CD14-positive monocyte (primary cell): ENCODE measurements around the gene GLCCI1. TPM values are rescaled to one million over a fixed set of nuclear protein-coding genes. Genes with fewer than 3 reads are reported as not detected.

Experiments used
- DNase-seq, 3 donors: peaks; one replicate each; pipeline ENCODE4 v3.0.0-alpha.2; 2011 to 2022
- H2AFZ ChIP-seq: 2 replicates; pipeline ENCODE4 v1.6.0; 2012; ENCODE audit warnings: mild to moderate bottlenecking, low read depth, low read length, inconsistent platforms; ENCODE audit not compliant: insufficient read depth, poor library complexity, severe bottlenecking
- H3K27ac ChIP-seq, 2 donors: 1 replicate in 1 of 2; 2 replicates in 1 of 2; pipeline ENCODE4 v1.5.1; 2012 to 2013; ENCODE audit warnings: low read length in 2 of 2, control low read depth in 1 of 2, inconsistent platforms in 1 of 2, low read depth in 1 of 2, mild to moderate bottlenecking in 1 of 2
- H3K27me3 ChIP-seq, 2 donors: one replicate each; pipeline versions ENCODE4 v1.6.0 to v1.6.1; 2011 to 2013; ENCODE audit warnings: low read length in 2 of 2; ENCODE audit not compliant: control insufficient read depth in 2 of 2, insufficient read depth in 2 of 2
- H3K36me3 ChIP-seq, 2 donors: replicated peaks in 1 of 2; 1 replicate in 1 of 2; 2 replicates in 1 of 2; pipeline versions ENCODE4 v1.5.1 to v1.6.1; 2012 to 2013; ENCODE audit warnings: low read length in 2 of 2, control low read depth in 1 of 2, inconsistent platforms in 1 of 2, mild to moderate bottlenecking in 1 of 2; ENCODE audit not compliant: insufficient read depth in 2 of 2, control insufficient read depth in 1 of 2
- H3K4me1 ChIP-seq, 2 donors: 1 replicate in 1 of 2; 2 replicates in 1 of 2; pipeline versions ENCODE4 v1.5.1 to v1.6.1; 2012 to 2013; ENCODE audit warnings: low read length in 2 of 2, control low read depth in 1 of 2, inconsistent platforms in 1 of 2, mild to moderate bottlenecking in 1 of 2, moderate library complexity in 1 of 2; ENCODE audit not compliant: insufficient read depth in 2 of 2, control insufficient read depth in 1 of 2
- H3K4me2 ChIP-seq: replicated peaks from 2 replicates; pipeline ENCODE3; 2012; ENCODE audit warnings: low read length, moderate library complexity, mild to moderate bottlenecking; ENCODE audit not compliant: poor library complexity, severe bottlenecking; ENCODE audit errors: extremely low read depth
- H3K4me3 ChIP-seq, 3 experiments: fragments of 200-600 bp in 1 of 3; sonication (generic) in 1 of 3; replicated peaks in 1 of 3; 1 replicate in 2 of 3; 2 replicates in 1 of 3; pipeline ENCODE4 v1.5.1; 2011 to 2013; ENCODE audit warnings: low read length in 3 of 3, mild to moderate bottlenecking in 3 of 3, control low read depth in 2 of 3, low read depth in 2 of 3, inconsistent platforms in 1 of 3, moderate library complexity in 1 of 3
- H3K79me2 ChIP-seq: 2 replicates; pipeline ENCODE4 v1.6.0; 2012; ENCODE audit warnings: mild to moderate bottlenecking, control low read depth, inconsistent platforms, low read length, moderate library complexity; ENCODE audit not compliant: insufficient read depth
- H3K9ac ChIP-seq: 2 replicates; pipeline ENCODE4 v1.6.0; 2017; ENCODE audit warnings: low read length, mild to moderate bottlenecking; ENCODE audit not compliant: insufficient read depth, poor library complexity, severe bottlenecking
- H3K9me3 ChIP-seq, 2 donors: replicated peaks in 1 of 2; 1 replicate in 1 of 2; 2 replicates in 1 of 2; pipeline versions ENCODE4 v1.5.1 to v1.6.1; 2012 to 2013; ENCODE audit warnings: low read length in 2 of 2, control low read depth in 1 of 2; ENCODE audit not compliant: control insufficient read depth in 1 of 2, insufficient read depth in 1 of 2
- H4K20me1 ChIP-seq: 2 replicates; pipeline ENCODE4 v1.6.0; 2012; ENCODE audit warnings: mild to moderate bottlenecking, low read length, control low read depth, moderate library complexity; ENCODE audit not compliant: insufficient read depth
- H3K27ac Mint-ChIP-seq, 7 donors: one replicate each; pipeline ENCODE4 v1.8.0; 2020; ENCODE audit warnings: mild to moderate bottlenecking in 7 of 7, mixed read lengths in 7 of 7, moderate library complexity in 6 of 7, inconsistent platforms in 2 of 7
- H3K27me3 Mint-ChIP-seq, 3 donors: one replicate each; pipeline ENCODE4 v1.8.0; 2021 to 2022; ENCODE audit warnings: low read depth in 3 of 3, mild to moderate bottlenecking in 3 of 3, mixed read lengths in 3 of 3, moderate library complexity in 3 of 3, inconsistent platforms in 1 of 3
- H3K36me3 Mint-ChIP-seq, 2 donors: one replicate each; pipeline ENCODE4 v1.8.0; 2020; ENCODE audit warnings: mixed read lengths in 2 of 2, inconsistent platforms in 1 of 2, mild to moderate bottlenecking in 1 of 2
- H3K4me1 Mint-ChIP-seq: one replicate; pipeline ENCODE4 v1.8.0; 2020; ENCODE audit warnings: mild to moderate bottlenecking, mixed read lengths
- H3K4me3 Mint-ChIP-seq, 2 donors: one replicate each; pipeline ENCODE4 v1.8.0; 2020; ENCODE audit warnings: mild to moderate bottlenecking in 2 of 2, mixed read lengths in 2 of 2, moderate library complexity in 1 of 2
- H3K9me3 Mint-ChIP-seq, 7 donors: one replicate each; pipeline ENCODE4 v1.8.0; 2020 to 2022; ENCODE audit warnings: mixed read lengths in 7 of 7, mild to moderate bottlenecking in 6 of 7, moderate library complexity in 6 of 7, inconsistent platforms in 2 of 7
- CTCF ChIP-seq: fragments of 200-600 bp; IDR thresholded peaks from one replicate; pipeline ENCODE4 v1.8.0; 2022; ENCODE audit warnings: antibody characterized with exemption, mild to moderate bottlenecking
- WGBS: methylation state at CpG from one replicate; pipeline ENCODE4 v1.1.5; 2013; ENCODE audit warnings: missing lambda C conversion rate; ENCODE audit not compliant: insufficient coverage; 5-methylcytosine and 5-hydroxymethylcytosine counted together
- intact Hi-C, 2 donors: fragments of 100-400 bp; cut with micrococcal nuclease; formaldehyde crosslinking; loops; one replicate each; pipeline versions ENCODE4 v1.15.0 to v1.15.1; 2023
- polyA plus RNA-seq, 3 donors: library from polyadenylated mRNA; depleted of rRNA in 1 of 3; unstranded in 2 of 3; stranded (reverse) in 1 of 3; fragments of 300-500 nt in 2 of 3; fragments of >200 nt in 1 of 3; fragmentation: Illumina TruSeq in 2 of 3; gene quantifications; 1 replicate in 2 of 3; 2 replicates in 1 of 3; pipeline ENCODE4 v1.2.3, GENCODE V29; 2012 to 2021

The GLCCI1 gene
- polyA plus RNA-seq, 3 donors = 0.89 to 2.1 (median 1.1) TPM

- Mint-ChIP-seq H3K4me3 (no peak overlapping the region), H3K9me3 (peaks cover 0 to 10% (median 4%) of the 10 kb centered on the region in 7 donors), H3K36me3 (peaks cover 2 to 3% of the 10 kb centered on the region in 2 donors), H3K4me1 (no peaks in the 10 kb centered on the region), H3K27me3 (peaks cover 0 to 2% (median 1%) of the 10 kb centered on the region in 3 donors), H3K27ac (no peak overlapping the region)
- Histone ChIP-seq H3K4me2 (no peak overlapping the region), H3K9ac (no peak overlapping the region), H3K36me3 (no peaks in the 10 kb centered on the region), H3K4me3 (no peak overlapping the region), H3K27ac (no peak overlapping the region), H3K9me3 (no peaks in the 10 kb centered on the region), H3K4me1 (no peaks in the 10 kb centered on the region), H3K27me3 (no peaks in the 10 kb centered on the region), H2AFZ (no peak overlapping the region), H3K79me2 (no peaks in the 10 kb centered on the region), H4K20me1 (no peaks in the 10 kb centered on the region)
- no peak for DNase-seq
- intact Hi-C loops = no loop called here
- TF ChIP-seq CTCF = no peak
- WGBS = 100% methylated on average over 1 of the region's 2 CpGs
These were observed 96.8 kb downstream of the GLCCI1 start for GRCh38 chr7:8065356-8065813.

- Mint-ChIP-seq H3K36me3 (peaks cover 4 to 10% of the 10 kb centered on the region in 2 donors), H3K9me3 (peaks cover 0 to 4% (median 0%) of the 10 kb centered on the region in 7 donors), H3K27ac (peak overlapping the region in 1 of 7 donors; percentile 76), H3K27me3 (peaks cover 0 to 2% (median 0%) of the 10 kb centered on the region in 3 donors), H3K4me1 (no peaks in the 10 kb centered on the region), H3K4me3 (no peak overlapping the region)
- H3K4me1 ChIP-seq = no peaks in the 10 kb centered on the region
- H3K9me3 ChIP-seq = no peaks in the 10 kb centered on the region
- no peak overlapping the region for H3K4me2 ChIP-seq
- intact Hi-C loops = no loop called here
- H3K27ac ChIP-seq = no peak overlapping the region
- no peak overlapping the region for H2AFZ ChIP-seq
- H3K36me3 ChIP-seq = no peaks in the 10 kb centered on the region
- no peak for DNase-seq
- WGBS = 93% methylated on average over 8 of the region's 12 CpGs
- no peaks in the 10 kb centered on the region for H3K27me3 ChIP-seq
- H3K79me2 ChIP-seq = no peaks in the 10 kb centered on the region
- no peak overlapping the region for H3K9ac ChIP-seq
- H4K20me1 ChIP-seq = no peaks in the 10 kb centered on the region
- TF ChIP-seq CTCF = no peak
- H3K4me3 ChIP-seq = no peak overlapping the region
These were observed 100.5 kb downstream of the GLCCI1 start for GRCh38 chr7:8068892-8069686.
